HL-60/S4 (cell line): ENCODE results near the gene BTF3L4.
"Not testable (repeated sequence)": the region's sequence is repeated elsewhere in the genome, so short reads cannot be mapped to it uniquely, and the experiment has no call there.

Experiments
- in situ Hi-C: fragments of 300-500 bp; cut with MboI; formaldehyde crosslinking; loops from 2 replicates; pipeline ENCODE4 v1.14.3; 2022; ENCODE audit warnings: low sequenced_read_pairs

The BTF3L4 gene

GRCh38 chr1:52056163-52056936 lies at the start of gene BTF3L4:
BTF3L4 (plus strand) TSS chr1:52056295; CDS start chr1:52059848, 3,553 bp downstream.
- in situ Hi-C loops: no loop called here

- in situ Hi-C loops: no loop called here
Measured at GRCh38 chr1:52007215-52008002, 48.7 kb upstream of the BTF3L4 start.

GRCh38 chr1:52008071-52008809 lies 47.9 kb upstream of the BTF3L4 start:
- in situ Hi-C loops: no loop called here

- in situ Hi-C loops: no loop called here
Measured at GRCh38 chr1:52022133-52022532, 34.0 kb upstream of the BTF3L4 start.

- in situ Hi-C loops: no loop called here
Measured at GRCh38 chr1:52026278-52026677, 29.8 kb upstream of the BTF3L4 start.

- in situ Hi-C loops: no loop called here
Measured at GRCh38 chr1:52028328-52028727, 27.8 kb upstream of the BTF3L4 start.

- in situ Hi-C loops: not testable (repeated sequence)
Measured at GRCh38 chr1:52028839-52029238, 27.3 kb upstream of the BTF3L4 start.

GRCh38 chr1:52032124-52032784 lies 23.8 kb upstream of the BTF3L4 start:
- in situ Hi-C loops: no loop called here

- in situ Hi-C loops: no loop called here
Measured at GRCh38 chr1:52032785-52033131, 23.3 kb upstream of the BTF3L4 start.

GRCh38 chr1:52033190-52034049 lies 22.7 kb upstream of the BTF3L4 start, which contains the start of gene KTI12:
KTI12 (minus strand) TSS chr1:52033810; CDS start chr1:52033761, 49 bp downstream.
- in situ Hi-C loops: no loop called here

GRCh38 chr1:52034050-52034384 lies 22.1 kb upstream of the BTF3L4 start:
- in situ Hi-C loops: no loop called here

- in situ Hi-C loops: no loop called here
Measured at GRCh38 chr1:52037402-52037814, 18.7 kb upstream of the BTF3L4 start.

GRCh38 chr1:52037909-52038308 lies 18.2 kb upstream of the BTF3L4 start:
- in situ Hi-C loops: no loop called here

GRCh38 chr1:52041551-52042185 lies 14.4 kb upstream of the BTF3L4 start:
- in situ Hi-C loops: no loop called here

GRCh38 chr1:52045236-52045635 lies 10.9 kb upstream of the BTF3L4 start:
- in situ Hi-C loops: no loop called here

GRCh38 chr1:52045666-52046195 lies 10.4 kb upstream of the BTF3L4 start:
- in situ Hi-C loops: not testable (repeated sequence)

- in situ Hi-C loops: not testable (repeated sequence)
Measured at GRCh38 chr1:52049337-52049736, 6.8 kb upstream of the BTF3L4 start.

- in situ Hi-C loops: no loop called here
Measured at GRCh38 chr1:52053862-52054261, 2.2 kb upstream of the BTF3L4 start.

GRCh38 chr1:52054496-52055065 lies 1.5 kb upstream of the BTF3L4 start:
- in situ Hi-C loops: no loop called here
